HG03135 (cell line): ENCODE measurements around the gene THG1L.
"Not testable (repeated sequence)": the region's sequence is repeated elsewhere in the genome, so short reads cannot be mapped to it uniquely, and the experiment has no call there.

Experiments
- ATAC-seq: cut with Tn5 transposase; IDR thresholded peaks from one replicate; pipeline ENCODE4 v1.9.1; 2021; ENCODE audit warnings: mild to moderate bottlenecking, moderate library complexity; ENCODE audit not compliant: unreplicated experiment

The THG1L gene

DNA sequence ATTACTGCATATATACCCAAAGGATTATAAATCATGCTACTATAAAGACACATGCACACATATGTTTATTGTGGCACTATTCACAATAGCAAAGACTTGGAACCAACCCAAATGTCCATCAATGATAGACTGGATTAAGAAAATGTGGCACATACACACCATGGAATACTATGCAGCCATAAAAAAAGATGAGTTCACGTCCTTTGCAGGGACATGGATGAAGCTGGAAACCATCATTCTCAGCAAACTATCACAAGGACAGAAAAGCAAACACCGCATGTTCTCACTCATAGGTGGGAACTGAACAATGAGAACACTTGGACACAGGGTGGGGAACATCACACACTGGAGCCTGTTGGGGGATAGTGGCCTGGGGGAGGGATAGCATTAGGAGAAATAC, 4.6 kb upstream of the THG1L start:
- not testable (repeated sequence) for ATAC-seq

DNA sequence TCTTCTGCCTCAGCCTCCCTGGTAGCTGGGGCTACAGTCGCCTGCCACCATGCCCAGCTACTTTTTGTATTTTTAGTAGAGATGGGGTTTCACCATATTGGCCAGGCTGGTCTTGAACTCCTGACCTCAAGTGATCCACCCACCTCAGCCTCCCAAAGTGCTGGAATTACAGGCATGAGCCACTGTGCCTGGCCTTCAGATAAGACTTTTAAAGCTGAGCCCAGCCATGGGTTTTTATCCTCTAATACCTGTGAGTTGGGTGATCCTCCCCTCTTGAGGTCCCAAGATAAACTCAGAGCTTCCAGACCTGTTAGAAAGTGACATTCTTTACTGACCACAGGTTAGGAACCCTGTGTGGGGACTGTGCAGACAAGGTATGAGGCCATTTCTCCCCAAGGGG, 3.4 kb upstream of the THG1L start:
- not testable (repeated sequence) for ATAC-seq

DNA sequence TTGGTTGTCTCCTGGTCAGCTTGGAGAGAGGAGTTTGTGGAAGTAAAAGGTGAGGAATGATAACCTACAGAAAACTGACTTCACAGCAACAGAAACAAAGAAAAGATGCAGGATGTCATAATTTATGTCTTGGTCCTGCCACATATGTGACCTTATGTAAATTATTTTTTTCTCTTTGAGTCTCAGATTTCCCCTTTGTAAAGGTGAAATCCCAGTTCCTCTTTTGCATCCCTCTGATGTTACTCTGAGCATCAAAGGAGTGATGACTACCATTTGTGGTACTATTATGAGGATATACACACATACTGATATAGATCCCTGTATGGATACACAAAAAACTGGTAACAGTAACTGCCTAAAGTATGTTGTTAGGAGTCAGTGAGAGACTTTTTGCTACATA, 1.4 kb upstream of the THG1L start:
- ATAC-seq: peak; percentile 60

DNA sequence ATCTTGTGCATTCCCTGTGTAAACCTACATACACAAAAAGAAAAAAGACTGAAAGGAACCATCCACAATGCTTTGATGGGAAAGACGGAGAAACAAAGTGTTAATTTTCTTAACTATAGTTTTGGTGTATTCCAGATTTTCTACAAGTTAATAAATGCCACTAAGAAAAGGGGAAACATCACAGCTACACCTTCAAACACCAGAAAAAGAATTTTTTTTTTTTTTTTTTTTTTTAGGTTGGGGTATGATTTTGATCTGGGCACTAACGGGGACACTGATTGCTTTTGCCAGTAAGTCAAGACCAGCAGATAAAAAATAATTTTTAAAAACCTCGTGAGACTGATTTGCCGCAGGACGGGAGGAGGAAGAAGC, 334 bp upstream of the THG1L start:
- no peak for ATAC-seq

DNA sequence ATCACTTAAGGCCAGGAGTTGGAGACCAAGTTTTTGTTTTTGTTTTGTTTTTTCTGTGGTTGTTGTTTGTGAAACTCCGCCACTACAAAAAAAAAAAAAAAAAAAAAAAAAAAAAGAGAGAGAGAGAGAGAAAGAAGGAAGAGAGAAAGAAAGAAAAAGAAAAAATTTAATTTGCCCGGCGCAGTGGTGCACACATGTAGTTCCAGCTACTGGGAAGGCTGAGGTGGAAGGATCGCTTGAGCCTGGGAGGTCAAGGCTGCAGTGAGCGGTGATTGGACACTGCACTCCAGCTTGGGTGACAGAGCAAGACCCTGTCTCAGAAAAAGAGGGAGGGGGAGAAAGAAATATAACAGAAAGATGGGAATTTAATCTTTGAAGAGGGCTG, 902 bp downstream of the THG1L start:
- ATAC-seq: no peak

DNA sequence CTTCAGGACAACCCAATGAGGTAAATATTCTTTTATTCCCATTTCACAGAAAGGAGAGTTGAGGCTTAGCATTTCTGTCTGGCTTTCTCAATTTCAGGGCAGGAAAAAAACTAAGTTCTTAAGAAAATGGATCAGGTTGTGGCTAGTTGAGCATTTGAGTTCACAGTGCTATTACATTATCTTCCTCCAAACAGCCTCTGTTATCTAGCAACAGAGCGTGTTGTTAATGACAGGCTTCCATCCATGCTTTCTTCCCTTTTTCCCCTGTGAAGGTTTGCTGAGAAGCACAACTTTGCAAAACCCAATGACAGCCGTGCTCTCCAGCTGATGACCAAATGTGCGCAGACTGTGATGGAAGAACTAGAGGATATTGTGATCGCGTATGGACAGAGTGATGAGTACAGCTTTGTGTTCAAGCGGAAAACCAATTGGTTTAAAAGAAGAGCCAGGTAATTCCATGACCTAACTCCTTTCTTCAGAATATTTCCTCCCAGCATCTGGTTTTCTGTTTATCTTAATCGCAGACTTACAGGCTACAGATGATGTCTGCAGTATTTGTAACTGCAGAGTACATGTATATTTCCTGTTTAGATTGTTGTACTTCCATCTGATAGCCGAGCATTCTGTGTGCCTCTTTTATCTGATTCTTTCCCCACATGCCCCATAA, 1.5 kb downstream of the THG1L start:
- ATAC-seq: no peak

DNA sequence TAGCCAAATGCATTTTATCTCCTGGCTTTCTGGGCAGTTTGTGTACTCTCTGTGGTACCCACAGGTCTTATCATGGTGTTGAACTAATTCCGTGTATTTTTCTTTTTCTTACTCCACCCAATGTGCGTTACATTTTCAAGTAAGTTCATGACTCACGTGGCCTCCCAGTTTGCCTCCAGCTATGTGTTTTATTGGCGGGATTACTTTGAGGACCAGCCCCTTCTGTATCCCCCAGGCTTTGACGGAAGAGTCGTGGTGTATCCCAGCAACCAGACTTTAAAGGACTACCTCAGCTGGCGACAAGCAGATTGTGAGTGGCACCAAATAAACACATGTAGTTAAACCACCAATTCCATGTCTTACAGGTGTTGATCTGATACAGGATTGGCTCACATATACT, 3.2 kb downstream of the THG1L start:
- no peak for ATAC-seq

DNA sequence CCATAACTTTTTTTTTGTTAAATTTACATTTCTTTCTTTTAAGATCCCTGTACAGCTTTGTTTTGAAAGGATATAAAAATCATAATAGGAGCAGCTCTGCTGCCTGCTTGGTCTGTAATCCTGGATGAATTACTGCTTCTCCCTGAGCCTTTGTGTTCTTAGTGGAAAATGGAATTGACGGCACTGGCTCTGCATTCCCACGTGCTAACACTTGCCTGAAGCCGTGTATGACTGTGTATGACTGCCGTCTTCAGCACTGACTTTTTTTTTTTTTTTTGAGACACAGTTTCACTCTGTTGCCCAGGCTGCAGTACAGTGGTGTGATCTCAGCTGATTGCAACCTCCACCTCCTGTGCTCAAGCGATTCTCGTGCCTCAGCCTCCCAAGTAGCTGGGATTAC, 4.8 kb downstream of the THG1L start:
- ATAC-seq: no peak

DNA sequence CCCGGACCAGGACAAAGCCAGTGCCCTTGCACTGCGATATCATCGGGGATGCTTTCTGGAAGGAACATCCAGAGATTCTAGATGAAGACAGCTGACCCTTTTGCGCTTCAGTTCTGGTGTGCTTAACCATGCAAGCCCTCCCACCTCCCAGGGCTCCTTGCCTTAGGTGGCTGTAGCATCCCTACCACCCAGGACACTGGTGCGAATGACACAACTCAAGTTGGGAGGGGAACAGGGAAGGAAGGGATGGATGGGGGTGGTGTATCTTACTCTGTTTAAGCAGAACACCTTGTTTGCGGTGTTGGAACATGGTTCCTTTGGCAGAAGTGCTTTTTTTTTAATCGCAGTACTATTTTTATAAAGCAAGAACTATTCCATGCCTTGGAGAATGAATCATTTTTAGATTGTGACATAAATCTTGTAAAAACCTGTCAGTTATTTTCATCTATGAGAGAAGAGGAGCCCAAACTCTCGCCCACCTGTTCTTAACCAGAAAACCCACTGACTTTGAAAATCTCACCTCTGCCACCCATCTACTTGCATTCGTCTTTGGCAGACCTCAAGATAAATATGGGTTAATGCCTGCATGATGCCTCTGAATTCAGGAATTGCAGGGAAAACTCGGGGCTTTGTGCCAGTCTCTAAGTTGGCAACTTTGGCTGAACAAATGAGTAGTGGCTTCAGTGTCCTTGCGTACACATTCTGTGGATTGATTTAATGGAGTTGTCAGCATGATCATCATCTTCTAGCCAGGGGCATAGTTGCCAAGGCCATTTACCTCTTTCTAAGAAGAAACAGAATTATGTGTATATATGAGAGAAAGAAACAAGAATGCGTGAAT, 8.4 kb downstream of the THG1L start:
- ATAC-seq: no peak

DNA sequence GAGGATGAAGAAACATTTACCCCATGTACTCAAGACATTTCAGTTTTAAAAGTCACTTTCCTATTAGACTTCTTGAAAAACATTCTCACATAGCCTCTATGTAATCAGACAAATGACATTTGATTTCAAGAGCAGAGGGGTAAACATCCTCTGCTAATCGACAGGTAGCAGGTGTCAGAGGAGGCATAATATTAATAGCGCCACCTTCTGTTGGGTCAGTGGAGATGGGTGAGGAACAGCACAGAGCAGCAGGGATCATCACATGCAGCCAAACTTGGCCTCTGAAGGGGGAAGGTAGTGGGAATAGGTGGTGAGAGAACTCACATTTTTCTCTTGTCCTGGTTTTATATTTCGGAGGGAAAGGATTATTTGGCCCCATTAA, 9.0 kb downstream of the THG1L start:
- no peak for ATAC-seq

DNA sequence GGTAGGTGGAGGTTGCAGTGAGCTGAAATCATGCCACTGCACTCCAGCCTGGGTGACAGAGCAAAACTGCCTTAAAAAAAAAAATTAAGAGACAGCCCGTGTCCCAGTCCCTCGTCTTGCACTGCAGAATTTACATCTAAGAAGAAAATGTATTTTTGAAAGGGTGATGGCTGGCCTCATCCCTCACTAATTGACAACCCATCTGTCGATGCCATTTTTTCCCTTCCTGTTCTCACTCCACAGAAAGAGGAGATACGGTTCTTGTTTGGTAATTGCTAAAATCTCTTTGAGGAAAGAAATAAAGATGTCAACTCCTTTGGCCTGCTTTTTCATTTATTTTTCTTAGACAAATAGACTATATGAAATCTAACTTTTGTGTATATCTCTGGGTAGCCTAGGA, 9.9 kb downstream of the THG1L start:
- no peak for ATAC-seq

DNA sequence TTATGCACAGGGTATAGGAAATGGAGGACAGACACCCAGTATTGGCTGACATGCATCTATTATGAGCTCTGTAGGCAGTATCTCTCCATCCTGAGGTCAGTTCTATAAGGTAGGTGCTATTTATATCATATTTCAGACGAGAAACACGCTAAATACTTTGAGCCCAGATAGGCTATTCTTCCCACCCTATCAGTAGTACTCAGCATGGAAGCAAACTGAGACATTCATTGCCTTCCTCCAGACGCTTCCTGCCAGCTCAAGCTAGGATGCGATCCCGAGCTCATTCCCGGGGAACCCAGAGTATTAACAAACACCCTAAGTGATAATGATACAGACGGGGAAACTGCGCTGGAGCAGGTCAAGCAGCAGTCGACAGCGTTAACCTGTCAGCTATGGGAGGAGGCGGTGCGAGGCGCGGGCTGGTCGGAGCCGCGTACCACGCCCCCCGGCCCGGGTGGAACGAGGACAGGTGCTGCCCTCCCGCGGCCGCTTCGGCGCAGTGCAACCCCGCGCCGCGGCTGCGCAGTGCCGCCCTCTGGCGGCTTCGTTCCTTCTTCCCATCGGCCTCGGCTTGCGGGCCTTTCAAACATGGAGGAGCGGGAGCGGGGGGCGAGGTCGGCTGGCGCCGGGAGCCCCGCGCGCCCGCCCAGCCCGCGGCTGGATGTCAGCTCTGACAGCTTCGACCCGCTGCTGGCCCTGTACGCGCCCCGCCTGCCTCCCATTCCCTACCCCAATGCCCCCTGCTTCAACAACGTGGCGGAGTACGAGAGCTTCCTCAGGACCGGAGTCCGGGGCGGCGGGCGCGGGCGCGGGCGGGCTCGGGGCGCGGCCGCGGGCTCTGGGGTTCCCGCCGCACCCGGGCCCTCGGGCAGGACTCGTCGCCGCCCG, 12.2 kb downstream of the THG1L start, which contains the start of gene LSM11:
TSS of gene LSM11 (plus strand) at position 550 of the 888 bp plus-strand sequence. CDS start at position 589, 39 bp downstream.
- ATAC-seq: peak; percentile 86

DNA sequence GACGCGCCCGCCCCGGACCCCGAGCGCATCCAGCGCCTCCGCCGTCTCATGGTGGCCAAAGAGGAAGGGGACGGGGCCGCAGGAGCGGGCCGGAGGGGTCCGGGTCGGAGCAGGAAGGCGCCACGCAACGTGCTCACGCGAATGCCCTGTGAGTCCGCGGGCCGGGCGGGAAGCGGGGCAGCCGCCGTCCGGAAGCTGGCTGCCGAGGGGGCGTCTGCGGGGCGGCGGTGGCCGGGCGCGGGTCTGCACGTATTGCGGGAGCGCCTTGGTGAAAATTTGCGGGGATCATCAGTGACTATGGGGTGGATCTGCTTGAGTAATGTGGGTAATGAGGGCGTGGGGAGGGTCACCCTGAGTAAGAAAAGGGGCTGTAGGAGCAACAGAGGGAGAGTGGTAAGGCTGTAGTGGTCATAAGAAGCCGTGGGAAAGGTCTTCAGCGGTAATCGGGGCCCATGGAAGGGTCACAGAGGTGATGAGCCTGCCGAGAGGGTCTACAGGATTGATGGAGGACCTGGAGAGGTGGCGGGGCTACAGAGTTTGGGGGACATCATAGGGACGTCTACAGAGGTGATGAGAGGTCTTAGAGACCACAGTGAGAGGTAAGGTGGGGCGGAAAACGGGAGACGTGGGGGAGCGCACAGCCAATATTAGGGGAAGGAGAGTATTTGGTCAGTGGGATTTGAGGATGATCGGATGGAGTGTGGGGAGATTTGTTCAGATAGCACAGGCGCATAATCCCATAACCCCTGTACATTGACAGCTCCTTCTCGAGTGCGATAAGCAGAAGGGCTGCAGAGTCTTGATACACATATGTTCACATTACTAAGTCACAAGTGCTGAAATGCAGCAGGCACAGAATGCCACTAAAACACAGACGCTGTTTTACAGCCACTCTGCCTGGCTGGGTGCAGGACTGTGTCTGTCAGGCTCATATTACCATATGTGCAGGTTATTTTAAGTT, 13.1 kb downstream of the THG1L start:
- ATAC-seq: peak; percentile 28

DNA sequence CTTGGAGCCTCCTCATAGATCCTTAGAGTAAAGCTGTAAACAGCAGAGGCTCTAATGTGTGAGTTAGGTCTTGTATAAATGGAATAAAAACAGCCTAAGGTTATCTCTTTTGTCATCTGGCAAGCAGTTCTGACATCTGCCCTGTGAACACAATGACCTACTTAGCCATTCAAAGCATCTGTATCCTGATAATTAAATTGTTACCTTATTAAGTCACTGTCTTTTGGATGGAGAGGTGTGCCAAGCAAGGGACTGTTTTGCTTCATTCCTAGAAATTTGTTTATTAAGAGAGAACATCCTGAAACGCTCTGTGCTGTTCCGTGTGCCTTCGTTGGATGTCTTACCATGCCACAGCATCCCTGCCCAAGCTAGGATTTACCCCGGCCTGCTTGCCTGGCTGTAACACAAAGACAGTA, 13.8 kb downstream of the THG1L start:
- ATAC-seq: no peak

DNA sequence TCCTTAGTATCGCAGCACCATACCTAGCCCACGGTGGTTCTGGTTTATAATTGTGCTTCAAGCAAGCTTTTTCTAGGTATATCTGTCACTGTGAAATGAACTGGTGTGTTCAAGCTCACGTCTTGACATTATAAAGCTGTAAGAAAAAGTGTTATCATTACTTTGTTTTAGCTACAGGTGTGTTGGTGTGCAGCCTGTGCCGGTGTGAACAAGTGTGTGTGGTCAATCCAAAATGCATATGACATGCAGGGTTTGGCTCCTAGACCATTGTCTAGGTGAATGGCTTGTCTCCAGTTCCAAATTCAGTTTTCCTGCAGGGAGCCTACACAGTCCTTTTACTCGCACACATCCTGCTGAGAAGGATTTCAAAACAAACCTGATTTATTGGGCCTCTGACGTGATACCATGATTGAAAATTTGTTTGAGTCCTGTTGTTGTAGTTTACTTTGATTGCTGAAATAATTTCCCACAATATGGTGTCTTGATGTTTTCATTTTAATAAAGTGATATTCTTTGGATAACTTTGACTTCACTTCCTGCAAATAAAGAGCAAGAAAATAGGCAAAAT, 16.0 kb downstream of the THG1L start:
- ATAC-seq: no peak

DNA sequence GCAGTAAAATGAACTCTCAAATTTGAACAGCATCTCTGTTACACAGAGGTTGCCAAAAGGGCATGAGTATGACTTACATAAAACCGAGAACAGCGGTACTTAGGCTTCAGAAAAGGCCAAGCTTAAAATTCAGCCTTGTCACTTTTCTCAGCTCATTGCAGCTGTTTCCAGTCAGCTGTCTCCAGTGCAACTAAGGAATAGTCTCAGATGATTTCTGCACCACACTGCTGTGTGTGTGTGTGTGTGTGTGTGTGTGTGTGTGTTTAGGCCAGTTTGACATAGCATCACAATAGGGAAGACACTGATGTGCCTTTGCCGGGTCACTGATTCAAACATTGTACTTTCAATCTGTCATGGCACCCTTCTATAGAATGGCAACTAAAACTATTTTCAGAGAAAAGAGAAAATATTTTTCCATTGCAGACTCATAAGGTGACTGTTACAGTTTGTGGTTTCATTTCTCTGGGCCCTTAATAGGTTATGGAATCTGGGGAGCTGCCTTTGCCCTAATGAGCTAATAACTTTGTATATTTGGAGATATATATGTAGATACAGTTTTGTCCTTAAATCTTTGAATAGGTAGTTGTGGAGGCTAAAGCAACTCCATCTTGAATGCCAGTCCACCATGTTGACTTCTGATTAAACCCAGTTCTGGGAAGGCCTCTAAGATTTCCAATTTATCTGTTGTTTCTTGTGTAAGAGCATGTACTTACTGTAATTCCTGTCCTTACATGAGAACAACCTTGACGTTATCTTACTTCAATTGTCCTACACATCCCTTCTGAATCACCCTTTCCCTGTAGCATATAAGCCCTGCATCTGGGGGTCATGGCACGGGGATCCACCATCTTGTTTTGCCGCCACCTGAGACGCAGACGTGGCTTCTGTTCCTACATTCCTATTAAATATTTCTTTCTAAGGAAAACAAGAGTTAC, 16.8 kb downstream of the THG1L start:
- no peak for ATAC-seq

DNA sequence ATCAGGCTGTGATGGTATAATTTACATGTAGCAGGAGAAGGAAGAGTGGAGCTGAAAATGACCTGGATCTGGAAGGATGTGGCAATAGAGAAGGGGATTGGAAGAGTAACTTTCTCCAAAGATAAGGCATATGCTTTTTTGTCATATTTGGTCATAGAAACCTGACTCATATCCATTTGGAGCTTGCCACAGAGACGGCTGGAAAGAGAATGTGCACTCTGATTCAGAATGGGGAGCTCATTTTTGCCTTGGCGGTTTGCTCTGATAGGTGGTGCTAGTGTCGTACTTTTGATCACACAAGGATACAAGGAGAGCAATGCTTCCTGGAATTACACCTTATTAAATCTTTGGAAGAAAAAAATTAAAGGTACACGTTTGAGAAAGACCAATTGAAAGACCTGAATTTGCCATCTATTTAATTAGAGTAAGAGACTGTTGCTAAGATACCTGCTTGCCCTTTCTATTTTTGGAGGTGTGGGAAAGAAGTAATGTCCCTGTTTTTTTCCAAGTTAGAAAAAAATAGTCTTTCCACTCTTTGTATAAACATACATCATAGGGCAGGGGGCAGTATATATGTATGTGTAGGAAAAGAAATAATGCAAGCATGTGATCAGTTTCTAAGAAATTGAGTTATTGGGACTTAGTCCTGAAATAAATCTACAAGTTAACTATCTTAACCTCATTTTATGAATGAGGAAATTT, 17.7 kb downstream of the THG1L start:
- ATAC-seq: no peak

DNA sequence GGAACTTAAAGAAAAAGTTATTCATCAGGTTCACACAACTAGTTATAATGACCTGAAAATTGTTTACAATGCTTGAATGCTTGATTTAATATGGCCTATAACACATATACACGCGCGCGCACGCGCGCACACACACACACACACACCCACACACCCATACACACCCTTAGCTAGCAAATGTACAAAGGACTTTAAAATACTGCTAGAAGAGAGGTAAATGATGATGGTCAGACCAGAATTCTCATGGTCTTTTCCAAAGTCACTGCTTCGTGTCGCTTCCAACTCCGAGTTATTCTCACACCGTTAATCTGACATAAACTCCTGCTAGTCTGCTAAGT, 18.2 kb downstream of the THG1L start:
- no peak for ATAC-seq
